Liver (tissue), 10 donors: Measurements from ENCODE around the gene SPINK13. TPM values are rescaled to one million over a fixed set of nuclear protein-coding genes. Genes with fewer than 3 reads are reported as not detected.

Experiments used
- DNase-seq: peaks from one replicate; pipeline ENCODE4 v3.0.0-alpha.2; 2017; ENCODE audit warnings: low spot score
- H3K27ac ChIP-seq, 2 donors: one replicate each; pipeline ENCODE4 v1.7.0; 2013; ENCODE audit warnings: inconsistent platforms in 2 of 2, low read length in 2 of 2, control low read depth in 1 of 2, low read depth in 1 of 2, mild to moderate bottlenecking in 1 of 2
- H3K27me3 ChIP-seq, 4 donors: one replicate each; pipeline versions ENCODE4 v1.6.1 to v1.7.0; 2013; ENCODE audit warnings: low read length in 3 of 4, inconsistent platforms in 1 of 4, mild to moderate bottlenecking in 1 of 4, moderate library complexity in 1 of 4; ENCODE audit not compliant: control insufficient read depth in 4 of 4, insufficient read depth in 4 of 4
- H3K36me3 ChIP-seq, 4 donors: one replicate each; pipeline versions ENCODE4 v1.6.1 to v1.7.0; 2013; ENCODE audit warnings: low read length in 3 of 4, mild to moderate bottlenecking in 3 of 4, low read depth in 1 of 4, moderate library complexity in 1 of 4; ENCODE audit not compliant: control insufficient read depth in 4 of 4, insufficient read depth in 3 of 4
- H3K4me1 ChIP-seq, 4 donors: one replicate each; pipeline versions ENCODE4 v1.6.1 to v1.7.0; 2013; ENCODE audit warnings: low read length in 3 of 4, mild to moderate bottlenecking in 3 of 4, moderate library complexity in 1 of 4; ENCODE audit not compliant: control insufficient read depth in 4 of 4, insufficient read depth in 4 of 4
- H3K4me3 ChIP-seq, 3 donors: one replicate each; pipeline versions ENCODE4 v1.6.1 to v1.7.0; 2013; ENCODE audit warnings: low read length in 3 of 3, control low read depth in 1 of 3, low read depth in 1 of 3, mild to moderate bottlenecking in 1 of 3
- H3K9ac ChIP-seq, 2 donors: one replicate each; pipeline ENCODE4 v1.7.0; 2013; ENCODE audit warnings: low read length in 2 of 2, mild to moderate bottlenecking in 2 of 2, moderate library complexity in 2 of 2, control low read depth in 1 of 2, low read depth in 1 of 2
- H3K9me3 ChIP-seq, 4 donors: one replicate each; pipeline versions ENCODE4 v1.6.1 to v1.7.0; 2013; ENCODE audit warnings: low read length in 3 of 4; ENCODE audit not compliant: control insufficient read depth in 4 of 4
- EGR1 ChIP-seq, 2 donors: IDR thresholded peaks; 2 replicates each; pipeline ENCODE4 v1.6.1; 2016 to 2018; ENCODE audit warnings: antibody characterized with exemption in 2 of 2, low read depth in 2 of 2
- FOXA1 ChIP-seq: IDR thresholded peaks from 2 replicates; pipeline ENCODE4 v1.6.1; 2016; ENCODE audit warnings: antibody characterized with exemption
- FOXA2 ChIP-seq: IDR thresholded peaks from 2 replicates; pipeline ENCODE4 v1.6.1; 2016; ENCODE audit warnings: antibody characterized with exemption
- HNF4A ChIP-seq, 2 donors: conservative IDR thresholded peaks; 2 replicates each; pipeline ENCODE4 v1.6.1; 2016; ENCODE audit warnings: antibody characterized with exemption in 2 of 2, mild to moderate bottlenecking in 2 of 2
- HNF4G ChIP-seq: IDR thresholded peaks from 2 replicates; pipeline ENCODE4 v1.6.1; 2016; ENCODE audit warnings: antibody characterized with exemption
- JUND ChIP-seq, 2 donors: IDR thresholded peaks; 2 replicates each; pipeline ENCODE4 v1.6.1; 2016; ENCODE audit warnings: antibody characterized with exemption in 2 of 2
- SP1 ChIP-seq: IDR thresholded peaks from 2 replicates; pipeline ENCODE4 v1.6.1; 2018; ENCODE audit warnings: antibody characterized with exemption, mild to moderate bottlenecking
- ZBTB33 ChIP-seq: IDR thresholded peaks from 2 replicates; pipeline ENCODE4 v1.6.1; 2016; ENCODE audit warnings: antibody characterized with exemption
- WGBS: extraction: QIAGEN DNeasy Blood & Tissue Kit; methylation state at CpG from one replicate; pipeline ENCODE4 v1.1.7; 2013; 5-methylcytosine and 5-hydroxymethylcytosine counted together
- polyA plus RNA-seq, 2 donors: library from polyadenylated mRNA; stranded (reverse) in 1 of 2; unstranded in 1 of 2; fragments of 200-250 nt in 1 of 2; fragments of >200 nt in 1 of 2; fragmentation: Nextera tagmentation in 1 of 2; extraction: Ambion mirVana in 1 of 2; gene quantifications; one replicate each; pipeline versions ENCODE4 v1.2.1 to v1.2.3, GENCODE V29; 2013 to 2015
- small RNA-seq: library from RNA; depleted of rRNA; stranded (forward); fragments of <200 nt; gene quantifications from one replicate; pipeline ENCODE3, GENCODE V24; 2014
- total RNA-seq, 2 donors: library from RNA; depleted of rRNA; stranded (reverse); fragments of >200 nt; gene quantifications; one replicate each; pipeline ENCODE4 v1.2.3, GENCODE V29; 2014
- TF ChIP-seq, protein P1 (sequence below): IDR thresholded peaks from 2 replicates; pipeline ENCODE4 v1.6.1; 2016; ENCODE audit warnings: antibody characterized with exemption
- donor health status: healthy.
- donor health status: healthy.
- donor health status: healthy.
- donor health status: healthy.
- donor health status: healthy.

SPINK13 gene
- total and polyA plus RNA-seq, 4 donors: not detected

GRCh38 chr5:148335259-148335658 lies 66.7 kb downstream of the SPINK13 start, which contains the start of gene SPINK9:
SPINK9 (plus strand) TSS chr5:148335559; CDS start chr5:148335614, 55 bp downstream.
- Histone ChIP-seq H3K36me3 (peaks cover 0 to 2% (median 0%) of the 10 kb centered on the region in 4 donors), H3K27ac (no peak within 1 kb of the TSS), H3K27me3 (no peaks in the 10 kb centered on the region), H3K9me3 (no peaks in the 10 kb centered on the region), H3K4me1 (no peaks in the 10 kb centered on the region), H3K9ac (no peak within 1 kb of the TSS), H3K4me3 (no peak within 1 kb of the TSS)
- 94% methylated on average over 3 of the region's 3 CpGs for whole genome bisulfite sequencing
- DNase-seq: no peak
- no peak for TF ChIP-seq HNF4G
- TF ChIP-seq FOXA1: no peak
- TF ChIP-seq, protein P1, sequence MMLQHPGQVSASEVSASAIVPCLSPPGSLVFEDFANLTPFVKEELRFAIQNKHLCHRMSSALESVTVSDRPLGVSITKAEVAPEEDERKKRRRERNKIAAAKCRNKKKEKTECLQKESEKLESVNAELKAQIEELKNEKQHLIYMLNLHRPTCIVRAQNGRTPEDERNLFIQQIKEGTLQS: no peak
- TF ChIP-seq HNF4A (conservative IDR thresholded peaks at IDR 0.05): no peak
- no peak for TF ChIP-seq SP1
- TF ChIP-seq EGR1 (IDR thresholded peaks at IDR 0.05; ENCODE audit: low read depth in 2 of 2): no peak
- TF ChIP-seq JUND (IDR thresholded peaks at IDR 0.05): no peak
- no peak for TF ChIP-seq FOXA2
- no peak for TF ChIP-seq ZBTB33

Small RNA genes lying within 50 kb of the gene (small RNA-seq; reads per million reads assigned to genes)
- not detected for gene HMGN1P16

Other genes with a start within 250 kb of the SPINK13 start
- gene SPINK5, start 204.8 kb upstream of the SPINK13 start, total RNA-seq: under 1 TPM in 1 of 2 donors, not detected in 1; 0.42 TPM
- gene SPINK5, start 204.8 kb upstream of the SPINK13 start, polyA plus RNA-seq: under 1 TPM in 1 of 2 donors, not detected in 1; 0.10 TPM
- gene SPINK14, start 100.2 kb upstream of the SPINK13 start, total RNA-seq: not detected
- gene SPINK14, start 100.2 kb upstream of the SPINK13 start, polyA plus RNA-seq: not detected
- gene SPINK6, start 65.8 kb upstream of the SPINK13 start, total RNA-seq: not detected
- not detected for gene SPINK6, start 65.8 kb upstream of the SPINK13 start, polyA plus RNA-seq
- gene MARCOL, start 30.3 kb upstream of the SPINK13 start, total RNA-seq: not detected
- gene MARCOL, start 30.3 kb upstream of the SPINK13 start, polyA plus RNA-seq: not detected
- gene SPINK7, start 43.6 kb downstream of the SPINK13 start, total RNA-seq: not detected
- not detected for gene SPINK7, start 43.6 kb downstream of the SPINK13 start, polyA plus RNA-seq
- gene SPINK9, start 66.8 kb downstream of the SPINK13 start, total RNA-seq: not detected
- not detected for gene SPINK9, start 66.8 kb downstream of the SPINK13 start, polyA plus RNA-seq
- gene FBXO38, start 115.2 kb downstream of the SPINK13 start, total RNA-seq: 10 to 100 TPM; 37.9 to 40.9 TPM
- 10 to 100 TPM in 1 of 2 donors, 1 to 10 TPM in 1; 8.2 to 12.8 TPM for gene FBXO38, start 115.2 kb downstream of the SPINK13 start, polyA plus RNA-seq